CD14-positive monocyte (primary cell): ENCODE data around the gene PHLDB2. TPM values are rescaled to one million over a fixed set of nuclear protein-coding genes. Genes with fewer than 3 reads are reported as not detected.

Experiments
- DNase-seq, 3 donors: peaks; one replicate each; pipeline ENCODE4 v3.0.0-alpha.2; 2011 to 2022
- H2AFZ ChIP-seq: 2 replicates; pipeline ENCODE4 v1.6.0; 2012; ENCODE audit warnings: mild to moderate bottlenecking, low read depth, low read length, inconsistent platforms; ENCODE audit not compliant: insufficient read depth, poor library complexity, severe bottlenecking
- H3K27ac ChIP-seq, 2 donors: 1 replicate in 1 of 2; 2 replicates in 1 of 2; pipeline ENCODE4 v1.5.1; 2012 to 2013; ENCODE audit warnings: low read length in 2 of 2, control low read depth in 1 of 2, inconsistent platforms in 1 of 2, low read depth in 1 of 2, mild to moderate bottlenecking in 1 of 2
- H3K27me3 ChIP-seq, 2 donors: one replicate each; pipeline versions ENCODE4 v1.6.0 to v1.6.1; 2011 to 2013; ENCODE audit warnings: low read length in 2 of 2; ENCODE audit not compliant: control insufficient read depth in 2 of 2, insufficient read depth in 2 of 2
- H3K36me3 ChIP-seq, 2 donors: replicated peaks in 1 of 2; 1 replicate in 1 of 2; 2 replicates in 1 of 2; pipeline versions ENCODE4 v1.5.1 to v1.6.1; 2012 to 2013; ENCODE audit warnings: low read length in 2 of 2, control low read depth in 1 of 2, inconsistent platforms in 1 of 2, mild to moderate bottlenecking in 1 of 2; ENCODE audit not compliant: insufficient read depth in 2 of 2, control insufficient read depth in 1 of 2
- H3K4me1 ChIP-seq, 2 donors: 1 replicate in 1 of 2; 2 replicates in 1 of 2; pipeline versions ENCODE4 v1.5.1 to v1.6.1; 2012 to 2013; ENCODE audit warnings: low read length in 2 of 2, control low read depth in 1 of 2, inconsistent platforms in 1 of 2, mild to moderate bottlenecking in 1 of 2, moderate library complexity in 1 of 2; ENCODE audit not compliant: insufficient read depth in 2 of 2, control insufficient read depth in 1 of 2
- H3K4me2 ChIP-seq: replicated peaks from 2 replicates; pipeline ENCODE3; 2012; ENCODE audit warnings: low read length, moderate library complexity, mild to moderate bottlenecking; ENCODE audit not compliant: poor library complexity, severe bottlenecking; ENCODE audit errors: extremely low read depth
- H3K4me3 ChIP-seq, 3 experiments: fragments of 200-600 bp in 1 of 3; sonication (generic) in 1 of 3; replicated peaks in 1 of 3; 1 replicate in 2 of 3; 2 replicates in 1 of 3; pipeline ENCODE4 v1.5.1; 2011 to 2013; ENCODE audit warnings: low read length in 3 of 3, mild to moderate bottlenecking in 3 of 3, control low read depth in 2 of 3, low read depth in 2 of 3, inconsistent platforms in 1 of 3, moderate library complexity in 1 of 3
- H3K79me2 ChIP-seq: 2 replicates; pipeline ENCODE4 v1.6.0; 2012; ENCODE audit warnings: mild to moderate bottlenecking, control low read depth, inconsistent platforms, low read length, moderate library complexity; ENCODE audit not compliant: insufficient read depth
- H3K9ac ChIP-seq: 2 replicates; pipeline ENCODE4 v1.6.0; 2017; ENCODE audit warnings: low read length, mild to moderate bottlenecking; ENCODE audit not compliant: insufficient read depth, poor library complexity, severe bottlenecking
- H3K9me3 ChIP-seq, 2 donors: replicated peaks in 1 of 2; 1 replicate in 1 of 2; 2 replicates in 1 of 2; pipeline versions ENCODE4 v1.5.1 to v1.6.1; 2012 to 2013; ENCODE audit warnings: low read length in 2 of 2, control low read depth in 1 of 2; ENCODE audit not compliant: control insufficient read depth in 1 of 2, insufficient read depth in 1 of 2
- H4K20me1 ChIP-seq: 2 replicates; pipeline ENCODE4 v1.6.0; 2012; ENCODE audit warnings: mild to moderate bottlenecking, low read length, control low read depth, moderate library complexity; ENCODE audit not compliant: insufficient read depth
- H3K27ac Mint-ChIP-seq, 7 donors: one replicate each; pipeline ENCODE4 v1.8.0; 2020; ENCODE audit warnings: mild to moderate bottlenecking in 7 of 7, mixed read lengths in 7 of 7, moderate library complexity in 6 of 7, inconsistent platforms in 2 of 7
- H3K27me3 Mint-ChIP-seq, 3 donors: one replicate each; pipeline ENCODE4 v1.8.0; 2021 to 2022; ENCODE audit warnings: low read depth in 3 of 3, mild to moderate bottlenecking in 3 of 3, mixed read lengths in 3 of 3, moderate library complexity in 3 of 3, inconsistent platforms in 1 of 3
- H3K36me3 Mint-ChIP-seq, 2 donors: one replicate each; pipeline ENCODE4 v1.8.0; 2020; ENCODE audit warnings: mixed read lengths in 2 of 2, inconsistent platforms in 1 of 2, mild to moderate bottlenecking in 1 of 2
- H3K4me1 Mint-ChIP-seq: one replicate; pipeline ENCODE4 v1.8.0; 2020; ENCODE audit warnings: mild to moderate bottlenecking, mixed read lengths
- H3K4me3 Mint-ChIP-seq, 2 donors: one replicate each; pipeline ENCODE4 v1.8.0; 2020; ENCODE audit warnings: mild to moderate bottlenecking in 2 of 2, mixed read lengths in 2 of 2, moderate library complexity in 1 of 2
- H3K9me3 Mint-ChIP-seq, 7 donors: one replicate each; pipeline ENCODE4 v1.8.0; 2020 to 2022; ENCODE audit warnings: mixed read lengths in 7 of 7, mild to moderate bottlenecking in 6 of 7, moderate library complexity in 6 of 7, inconsistent platforms in 2 of 7
- WGBS: methylation state at CpG from one replicate; pipeline ENCODE4 v1.1.5; 2013; ENCODE audit warnings: missing lambda C conversion rate; ENCODE audit not compliant: insufficient coverage; 5-methylcytosine and 5-hydroxymethylcytosine counted together
- intact Hi-C, 2 donors: fragments of 100-400 bp; cut with micrococcal nuclease; formaldehyde crosslinking; loops; one replicate each; pipeline versions ENCODE4 v1.15.0 to v1.15.1; 2023
- polyA plus RNA-seq, 3 donors: library from polyadenylated mRNA; depleted of rRNA in 1 of 3; unstranded in 2 of 3; stranded (reverse) in 1 of 3; fragments of 300-500 nt in 2 of 3; fragments of >200 nt in 1 of 3; fragmentation: Illumina TruSeq in 2 of 3; gene quantifications; 1 replicate in 2 of 3; 2 replicates in 1 of 3; pipeline ENCODE4 v1.2.3, GENCODE V29; 2012 to 2021
- TF ChIP-seq, protein P1 (sequence below): fragments of 200-600 bp; IDR thresholded peaks from one replicate; pipeline ENCODE4 v1.8.0; 2022; ENCODE audit warnings: antibody characterized with exemption, mild to moderate bottlenecking

Gene PHLDB2
- polyA plus RNA-seq, 3 donors = 0.08 TPM; not detected in 2

DNA sequence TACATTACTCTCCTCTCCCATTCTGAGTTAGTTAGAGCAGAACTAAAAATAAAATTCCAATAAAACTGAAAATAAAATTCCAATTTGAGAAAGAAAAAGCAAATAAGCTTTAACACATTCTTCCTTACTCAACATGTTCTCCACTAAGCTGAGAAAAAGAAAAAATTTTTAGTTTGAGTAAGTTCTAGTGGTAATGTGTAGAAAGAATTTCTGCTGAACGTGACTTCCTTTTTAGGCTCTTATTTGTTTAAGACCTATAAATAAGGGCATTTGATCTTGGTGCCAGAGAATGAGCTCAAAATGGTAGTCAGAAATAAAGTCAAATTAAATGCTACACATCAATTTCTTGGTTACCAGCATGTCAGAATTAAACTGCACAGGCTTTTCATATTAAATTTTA lies 62.1 kb downstream of the PHLDB2 start:
- no peak overlapping the region for H3K4me2 ChIP-seq
- H3K9ac ChIP-seq = no peak overlapping the region
- H3K36me3 ChIP-seq = no peaks in the 10 kb centered on the region
- H2AFZ ChIP-seq = no peak overlapping the region
- Mint-ChIP-seq H3K27ac (no peak overlapping the region), H3K4me3 (no peak overlapping the region), H3K36me3 (no peaks in the 10 kb centered on the region), H3K4me1 (no peaks in the 10 kb centered on the region), H3K27me3 (peaks cover 0 to 2% (median 2%) of the 10 kb centered on the region in 3 donors), H3K9me3 (peaks cover 0 to 3% (median 0%) of the 10 kb centered on the region in 7 donors)
- H3K4me3 ChIP-seq = no peak overlapping the region
- no peaks in the 10 kb centered on the region for H3K79me2 ChIP-seq
- TF ChIP-seq, protein P1, sequence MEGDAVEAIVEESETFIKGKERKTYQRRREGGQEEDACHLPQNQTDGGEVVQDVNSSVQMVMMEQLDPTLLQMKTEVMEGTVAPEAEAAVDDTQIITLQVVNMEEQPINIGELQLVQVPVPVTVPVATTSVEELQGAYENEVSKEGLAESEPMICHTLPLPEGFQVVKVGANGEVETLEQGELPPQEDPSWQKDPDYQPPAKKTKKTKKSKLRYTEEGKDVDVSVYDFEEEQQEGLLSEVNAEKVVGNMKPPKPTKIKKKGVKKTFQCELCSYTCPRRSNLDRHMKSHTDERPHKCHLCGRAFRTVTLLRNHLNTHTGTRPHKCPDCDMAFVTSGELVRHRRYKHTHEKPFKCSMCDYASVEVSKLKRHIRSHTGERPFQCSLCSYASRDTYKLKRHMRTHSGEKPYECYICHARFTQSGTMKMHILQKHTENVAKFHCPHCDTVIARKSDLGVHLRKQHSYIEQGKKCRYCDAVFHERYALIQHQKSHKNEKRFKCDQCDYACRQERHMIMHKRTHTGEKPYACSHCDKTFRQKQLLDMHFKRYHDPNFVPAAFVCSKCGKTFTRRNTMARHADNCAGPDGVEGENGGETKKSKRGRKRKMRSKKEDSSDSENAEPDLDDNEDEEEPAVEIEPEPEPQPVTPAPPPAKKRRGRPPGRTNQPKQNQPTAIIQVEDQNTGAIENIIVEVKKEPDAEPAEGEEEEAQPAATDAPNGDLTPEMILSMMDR = no peak
- WGBS = no CpG with 5 or more reads among the region's 1 CpG
- no peaks in the 10 kb centered on the region for H3K4me1 ChIP-seq
- H3K27me3 ChIP-seq = no peaks in the 10 kb centered on the region
- no peak for DNase-seq
- no peak overlapping the region for H3K27ac ChIP-seq
- no peaks in the 10 kb centered on the region for H4K20me1 ChIP-seq
- intact Hi-C loops = no loop called here
- H3K9me3 ChIP-seq = no peaks in the 10 kb centered on the region

- Mint-ChIP-seq H3K27ac (no peak overlapping the region), H3K4me3 (no peak overlapping the region), H3K27me3 (peaks cover 0 to 3% (median 2%) of the 10 kb centered on the region in 3 donors), H3K9me3 (peaks cover 0 to 3% (median 0%) of the 10 kb centered on the region in 7 donors), H3K36me3 (no peaks in the 10 kb centered on the region), H3K4me1 (no peaks in the 10 kb centered on the region)
- Histone ChIP-seq H3K4me1 (no peaks in the 10 kb centered on the region), H2AFZ (no peak overlapping the region), H3K36me3 (no peaks in the 10 kb centered on the region), H3K27me3 (no peaks in the 10 kb centered on the region), H3K79me2 (no peaks in the 10 kb centered on the region), H3K9me3 (no peaks in the 10 kb centered on the region), H3K27ac (no peak overlapping the region), H3K4me2 (no peak overlapping the region), H3K4me3 (no peak overlapping the region), H4K20me1 (no peaks in the 10 kb centered on the region), H3K9ac (no peak overlapping the region)
- WGBS = 25% methylated on average over 2 of the region's 2 CpGs
- intact Hi-C loops = no loop called here
- TF ChIP-seq, protein P1 = no peak
- no peak for DNase-seq
These were observed 64.2 kb downstream of the PHLDB2 start for GRCh38 chr3:111923095-111923771.
